GM23338 (cell line): ENCODE results near the gene MBOAT1. TPM values are rescaled to one million over a fixed set of nuclear protein-coding genes. Genes with fewer than 3 reads are reported as not detected.

ENCODE experiments used
- ATAC-seq: fragments of 200-7000 bp; cut with Tn5 transposase; 3 replicates; pipeline ENCODE4 v1.9.1; 2020
- DNase-seq: peaks from one replicate; pipeline ENCODE4 v3.0.0-alpha.2; 2015; ENCODE audit warnings: low spot score
- H2AFZ ChIP-seq: fragments of 200-600 bp; sonication (generic); 2 replicates; pipeline ENCODE4 v1.8.0; 2016; ENCODE audit warnings: antibody characterized with exemption, mild to moderate bottlenecking, moderate library complexity
- H3F3A ChIP-seq: fragments of 200-600 bp; sonication (generic); replicated peaks from 2 replicates; pipeline ENCODE4 v1.8.0; 2017; ENCODE audit warnings: antibody characterized with exemption, mixed run types, low read depth
- H3K27ac ChIP-seq: fragments of 200-600 bp; sonication (generic); 2 replicates; pipeline ENCODE4 v1.6.1; 2016; ENCODE audit warnings: low read depth
- H3K27me3 ChIP-seq: fragments of 200-600 bp; sonication (generic); 2 replicates; pipeline ENCODE4 v1.8.0; 2016; ENCODE audit warnings: mild to moderate bottlenecking, mixed run types, moderate library complexity; ENCODE audit not compliant: insufficient read depth
- H3K36me3 ChIP-seq: fragments of 200-600 bp; sonication (generic); 2 replicates; pipeline ENCODE4 v1.8.0; 2016; ENCODE audit warnings: mild to moderate bottlenecking; ENCODE audit not compliant: insufficient read depth
- H3K4me1 ChIP-seq: fragments of 200-600 bp; sonication (generic); 2 replicates; pipeline ENCODE4 v1.8.0; 2016; ENCODE audit warnings: mild to moderate bottlenecking, moderate library complexity; ENCODE audit not compliant: insufficient read depth
- H3K4me2 ChIP-seq: fragments of 200-600 bp; sonication (generic); 2 replicates; pipeline ENCODE4 v1.7.1; 2017; ENCODE audit warnings: mixed run types
- H3K4me3 ChIP-seq: fragments of 200-600 bp; sonication (generic); 2 replicates; pipeline ENCODE4 v1.6.1; 2016; ENCODE audit warnings: mixed run types
- H3K79me2 ChIP-seq: fragments of 200-600 bp; sonication (generic); replicated peaks from 2 replicates; pipeline ENCODE4 v1.8.0; 2017; ENCODE audit warnings: mild to moderate bottlenecking; ENCODE audit not compliant: insufficient read depth
- H3K9me2 ChIP-seq: fragments of 200-600 bp; sonication (generic); 2 replicates; pipeline ENCODE4 v1.8.0; 2017; ENCODE audit not compliant: insufficient read depth
- H4K20me1 ChIP-seq: fragments of 200-600 bp; sonication (generic); replicated peaks from 2 replicates; pipeline ENCODE4 v1.8.0; 2017; ENCODE audit warnings: mild to moderate bottlenecking; ENCODE audit not compliant: insufficient read depth
- H3K27ac Mint-ChIP-seq: 2 replicates; pipeline ENCODE4 v1.8.0; 2020; ENCODE audit warnings: inconsistent platforms, mild to moderate bottlenecking, moderate library complexity, mixed read lengths
- H3K27me3 Mint-ChIP-seq: 3 replicates; pipeline ENCODE4 v1.8.0; 2022; ENCODE audit warnings: low read depth, mild to moderate bottlenecking, moderate library complexity, mixed read lengths, inconsistent platforms; ENCODE audit not compliant: insufficient read depth, poor library complexity
- H3K36me3 Mint-ChIP-seq: 3 replicates; pipeline ENCODE4 v1.8.0; 2021; ENCODE audit warnings: low read depth, mild to moderate bottlenecking, inconsistent platforms, moderate library complexity, mixed read lengths
- H3K4me1 Mint-ChIP-seq: 3 replicates; pipeline ENCODE4 v1.8.0; 2020; ENCODE audit warnings: mild to moderate bottlenecking, inconsistent platforms, mixed read lengths
- H3K4me3 Mint-ChIP-seq: 3 replicates; pipeline ENCODE4 v1.8.0; 2021; ENCODE audit warnings: moderate library complexity, mild to moderate bottlenecking, inconsistent platforms, mixed read lengths
- H3K9me3 Mint-ChIP-seq: 3 replicates; pipeline ENCODE4 v1.8.0; 2020; ENCODE audit warnings: moderate library complexity, mild to moderate bottlenecking, inconsistent platforms, mixed read lengths
- CREB1 ChIP-seq: fragments of 250-450 bp; sonication (Bioruptor Pico); IDR thresholded peaks from 2 replicates; pipeline ENCODE4 v1.5.0; 2020; ENCODE audit warnings: low read depth, mild to moderate bottlenecking, moderate library complexity
- EZH2 ChIP-seq: fragments of 200-600 bp; sonication (generic); IDR thresholded peaks from one replicate; pipeline ENCODE4 v1.8.0; 2017; ENCODE audit warnings: antibody characterized with exemption, mild to moderate bottlenecking, low read depth; ENCODE audit not compliant: unreplicated experiment
- EZH2phosphoT487 ChIP-seq: fragments of 200-600 bp; sonication (generic); IDR thresholded peaks from one replicate; pipeline ENCODE4 v1.8.1; 2018; ENCODE audit warnings: antibody characterized with exemption; ENCODE audit not compliant: unreplicated experiment
- JUNB ChIP-seq: IDR thresholded peaks from one replicate; pipeline ENCODE4 v1.6.1; 2016; ENCODE audit warnings: antibody characterized with exemption; ENCODE audit not compliant: unreplicated experiment
- NANOG ChIP-seq: IDR thresholded peaks from 2 replicates; pipeline ENCODE4 v1.6.1; 2016; ENCODE audit warnings: antibody characterized with exemption, borderline replicate concordance
- POLR2AphosphoS5 ChIP-seq: IDR thresholded peaks from 2 replicates; pipeline ENCODE4 v1.6.1; 2016; ENCODE audit warnings: antibody characterized with exemption, low read depth
- STAT1 ChIP-seq: IDR thresholded peaks from one replicate; pipeline ENCODE4 v1.6.1; 2016; ENCODE audit warnings: antibody characterized with exemption; ENCODE audit not compliant: unreplicated experiment
- ZNF114 ChIP-seq: fragments of 250-450 bp; sonication (Bioruptor Pico); IDR thresholded peaks from 2 replicates; pipeline ENCODE4 v1.5.0; 2020; ENCODE audit warnings: mild to moderate bottlenecking, moderate library complexity
- ZNF331 ChIP-seq: fragments of 250-450 bp; sonication (Bioruptor Pico); IDR thresholded peaks from 2 replicates; pipeline ENCODE4 v1.5.0; 2020; ENCODE audit warnings: low read depth, mild to moderate bottlenecking, moderate library complexity
- polyA plus RNA-seq: library from polyadenylated mRNA; unstranded; fragments of >200 nt; fragmentation: Nextera tagmentation; extraction: Ambion mirVana; gene quantifications from 2 replicates; pipeline ENCODE4 v1.2.1, GENCODE V29; 2016
- total RNA-seq: library from RNA; depleted of rRNA; stranded (reverse); fragments of >200 nt; shearing (Covaris generic); gene quantifications from 2 replicates; pipeline ENCODE4 v1.2.3, GENCODE V29; 2014
- TF ChIP-seq, protein P1 (sequence below): fragments of 250-450 bp; sonication (Bioruptor Pico); IDR thresholded peaks from 2 replicates; pipeline ENCODE4 v1.5.0; 2020; ENCODE audit warnings: mild to moderate bottlenecking, moderate library complexity
- TF ChIP-seq, protein P2 (sequence below): IDR thresholded peaks from one replicate; pipeline ENCODE4 v1.6.1; 2018; ENCODE audit warnings: antibody characterized with exemption; ENCODE audit not compliant: unreplicated experiment
- TF ChIP-seq, protein P3 (sequence below): IDR thresholded peaks from 2 replicates; pipeline ENCODE4 v1.6.1; 2016; ENCODE audit warnings: antibody characterized with exemption
- TF ChIP-seq, protein P4 (sequence below), 2 experiments: fragments of 200-600 bp in 1 of 2; sonication (generic) in 1 of 2; conservative IDR thresholded peaks; 2 replicates each; pipeline versions ENCODE4 v1.5.1 to v1.6.1; 2016 to 2017; ENCODE audit warnings: antibody characterized with exemption in 2 of 2, low read depth in 2 of 2, mild to moderate bottlenecking in 2 of 2, moderate library complexity in 1 of 2

MBOAT1 gene
- total and polyA plus RNA-seq, 2 experiments from 2014 or later, result 3.8 to 18.6 TPM

DNA sequence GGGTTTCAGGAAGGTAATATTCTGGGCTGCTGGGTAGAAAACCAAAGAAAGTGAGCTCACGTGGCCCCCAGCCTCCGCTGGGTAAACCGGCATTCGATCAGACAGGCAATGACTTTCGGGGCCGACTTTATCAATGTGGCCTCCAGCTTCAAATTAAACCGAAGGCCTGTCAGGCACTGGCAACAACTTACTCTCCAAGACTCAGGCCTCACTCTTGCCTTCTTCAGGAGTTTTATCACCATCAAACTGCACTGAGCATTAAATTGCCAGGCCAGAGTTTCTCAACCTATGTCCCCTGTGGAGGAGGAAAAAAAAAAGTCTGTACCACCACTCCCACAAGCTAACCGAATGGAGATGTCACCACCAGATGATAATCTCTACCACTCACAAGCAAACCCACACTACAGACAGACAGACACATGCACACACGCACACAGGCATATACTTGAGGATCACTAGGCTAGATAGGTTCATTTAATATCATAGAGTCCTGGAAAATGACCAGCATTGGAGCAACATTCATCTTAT lies 1.1 kb upstream of the MBOAT1 start:
- Histone ChIP-seq H3K4me3 (peak overlapping the region; percentile 80), H3K36me3 (no peaks in the 10 kb centered on the region), H3F3A (peaks cover 8% of the 10 kb centered on the region), H3K9me2 (no peaks in the 10 kb centered on the region), H3K4me1 (peaks cover 23% of the 10 kb centered on the region), H3K79me2 (peaks cover 25% of the 10 kb centered on the region), H3K4me2 (peak overlapping the region; percentile 90), H4K20me1 (no peaks in the 10 kb centered on the region), H2AFZ (peak overlapping the region; percentile 75), H3K27ac (no peak overlapping the region), H3K27me3 (peaks cover 5% of the 10 kb centered on the region; the same call in 1 of the 2 replicates)
- no peaks in the 10 kb centered on the region; the same call in 2 of the 3 replicates for H3K36me3 Mint-ChIP-seq
- ATAC-seq, result no peak
- no peaks in the 10 kb centered on the region for H3K9me3 Mint-ChIP-seq
- no peak for TF ChIP-seq EZH2phosphoT487
- TF ChIP-seq JUNB, result no peak
- TF ChIP-seq ZNF331 (CRISPR knock-in tag), result no peak
- TF ChIP-seq CREB1 (CRISPR knock-in tag), result no peak
- TF ChIP-seq, protein P1, sequence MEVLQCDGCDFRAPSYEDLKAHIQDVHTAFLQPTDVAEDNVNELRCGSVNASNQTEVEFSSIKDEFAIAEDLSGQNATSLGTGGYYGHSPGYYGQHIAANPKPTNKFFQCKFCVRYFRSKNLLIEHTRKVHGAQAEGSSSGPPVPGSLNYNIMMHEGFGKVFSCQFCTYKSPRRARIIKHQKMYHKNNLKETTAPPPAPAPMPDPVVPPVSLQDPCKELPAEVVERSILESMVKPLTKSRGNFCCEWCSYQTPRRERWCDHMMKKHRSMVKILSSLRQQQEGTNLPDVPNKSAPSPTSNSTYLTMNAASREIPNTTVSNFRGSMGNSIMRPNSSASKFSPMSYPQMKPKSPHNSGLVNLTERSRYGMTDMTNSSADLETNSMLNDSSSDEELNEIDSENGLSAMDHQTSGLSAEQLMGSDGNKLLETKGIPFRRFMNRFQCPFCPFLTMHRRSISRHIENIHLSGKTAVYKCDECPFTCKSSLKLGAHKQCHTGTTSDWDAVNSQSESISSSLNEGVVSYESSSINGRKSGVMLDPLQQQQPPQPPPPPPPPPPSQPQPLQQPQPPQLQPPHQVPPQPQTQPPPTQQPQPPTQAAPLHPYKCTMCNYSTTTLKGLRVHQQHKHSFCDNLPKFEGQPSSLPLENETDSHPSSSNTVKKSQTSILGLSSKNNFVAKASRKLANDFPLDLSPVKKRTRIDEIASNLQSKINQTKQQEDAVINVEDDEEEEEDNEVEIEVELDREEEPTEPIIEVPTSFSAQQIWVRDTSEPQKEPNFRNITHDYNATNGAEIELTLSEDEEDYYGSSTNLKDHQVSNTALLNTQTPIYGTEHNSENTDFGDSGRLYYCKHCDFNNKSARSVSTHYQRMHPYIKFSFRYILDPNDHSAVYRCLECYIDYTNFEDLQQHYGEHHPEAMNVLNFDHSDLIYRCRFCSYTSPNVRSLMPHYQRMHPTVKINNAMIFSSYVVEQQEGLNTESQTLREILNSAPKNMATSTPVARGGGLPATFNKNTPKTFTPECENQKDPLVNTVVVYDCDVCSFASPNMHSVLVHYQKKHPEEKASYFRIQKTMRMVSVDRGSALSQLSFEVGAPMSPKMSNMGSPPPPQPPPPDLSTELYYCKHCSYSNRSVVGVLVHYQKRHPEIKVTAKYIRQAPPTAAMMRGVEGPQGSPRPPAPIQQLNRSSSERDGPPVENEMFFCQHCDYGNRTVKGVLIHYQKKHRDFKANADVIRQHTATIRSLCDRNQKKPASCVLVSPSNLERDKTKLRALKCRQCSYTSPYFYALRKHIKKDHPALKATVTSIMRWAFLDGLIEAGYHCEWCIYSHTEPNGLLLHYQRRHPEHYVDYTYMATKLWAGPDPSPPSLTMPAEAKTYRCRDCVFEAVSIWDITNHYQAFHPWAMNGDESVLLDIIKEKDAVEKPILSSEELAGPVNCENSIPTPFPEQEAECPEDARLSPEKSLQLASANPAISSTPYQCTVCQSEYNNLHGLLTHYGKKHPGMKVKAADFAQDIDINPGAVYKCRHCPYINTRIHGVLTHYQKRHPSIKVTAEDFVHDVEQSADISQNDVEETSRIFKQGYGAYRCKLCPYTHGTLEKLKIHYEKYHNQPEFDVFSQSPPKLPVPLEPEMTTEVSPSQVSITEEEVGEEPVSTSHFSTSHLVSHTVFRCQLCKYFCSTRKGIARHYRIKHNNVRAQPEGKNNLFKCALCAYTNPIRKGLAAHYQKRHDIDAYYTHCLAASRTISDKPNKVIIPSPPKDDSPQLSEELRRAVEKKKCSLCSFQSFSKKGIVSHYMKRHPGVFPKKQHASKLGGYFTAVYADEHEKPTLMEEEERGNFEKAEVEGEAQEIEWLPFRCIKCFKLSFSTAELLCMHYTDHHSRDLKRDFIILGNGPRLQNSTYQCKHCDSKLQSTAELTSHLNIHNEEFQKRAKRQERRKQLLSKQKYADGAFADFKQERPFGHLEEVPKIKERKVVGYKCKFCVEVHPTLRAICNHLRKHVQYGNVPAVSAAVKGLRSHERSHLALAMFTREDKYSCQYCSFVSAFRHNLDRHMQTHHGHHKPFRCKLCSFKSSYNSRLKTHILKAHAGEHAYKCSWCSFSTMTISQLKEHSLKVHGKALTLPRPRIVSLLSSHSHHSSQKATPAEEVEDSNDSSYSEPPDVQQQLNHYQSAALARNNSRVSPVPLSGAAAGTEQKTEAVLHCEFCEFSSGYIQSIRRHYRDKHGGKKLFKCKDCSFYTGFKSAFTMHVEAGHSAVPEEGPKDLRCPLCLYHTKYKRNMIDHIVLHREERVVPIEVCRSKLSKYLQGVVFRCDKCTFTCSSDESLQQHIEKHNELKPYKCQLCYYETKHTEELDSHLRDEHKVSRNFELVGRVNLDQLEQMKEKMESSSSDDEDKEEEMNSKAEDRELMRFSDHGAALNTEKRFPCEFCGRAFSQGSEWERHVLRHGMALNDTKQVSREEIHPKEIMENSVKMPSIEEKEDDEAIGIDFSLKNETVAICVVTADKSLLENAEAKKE (CRISPR knock-in tag), result no peak
- TF ChIP-seq EZH2, result no peak
- TF ChIP-seq ZNF114 (CRISPR knock-in tag), result no peak
- no peak for TF ChIP-seq STAT1
- TF ChIP-seq, protein P2, sequence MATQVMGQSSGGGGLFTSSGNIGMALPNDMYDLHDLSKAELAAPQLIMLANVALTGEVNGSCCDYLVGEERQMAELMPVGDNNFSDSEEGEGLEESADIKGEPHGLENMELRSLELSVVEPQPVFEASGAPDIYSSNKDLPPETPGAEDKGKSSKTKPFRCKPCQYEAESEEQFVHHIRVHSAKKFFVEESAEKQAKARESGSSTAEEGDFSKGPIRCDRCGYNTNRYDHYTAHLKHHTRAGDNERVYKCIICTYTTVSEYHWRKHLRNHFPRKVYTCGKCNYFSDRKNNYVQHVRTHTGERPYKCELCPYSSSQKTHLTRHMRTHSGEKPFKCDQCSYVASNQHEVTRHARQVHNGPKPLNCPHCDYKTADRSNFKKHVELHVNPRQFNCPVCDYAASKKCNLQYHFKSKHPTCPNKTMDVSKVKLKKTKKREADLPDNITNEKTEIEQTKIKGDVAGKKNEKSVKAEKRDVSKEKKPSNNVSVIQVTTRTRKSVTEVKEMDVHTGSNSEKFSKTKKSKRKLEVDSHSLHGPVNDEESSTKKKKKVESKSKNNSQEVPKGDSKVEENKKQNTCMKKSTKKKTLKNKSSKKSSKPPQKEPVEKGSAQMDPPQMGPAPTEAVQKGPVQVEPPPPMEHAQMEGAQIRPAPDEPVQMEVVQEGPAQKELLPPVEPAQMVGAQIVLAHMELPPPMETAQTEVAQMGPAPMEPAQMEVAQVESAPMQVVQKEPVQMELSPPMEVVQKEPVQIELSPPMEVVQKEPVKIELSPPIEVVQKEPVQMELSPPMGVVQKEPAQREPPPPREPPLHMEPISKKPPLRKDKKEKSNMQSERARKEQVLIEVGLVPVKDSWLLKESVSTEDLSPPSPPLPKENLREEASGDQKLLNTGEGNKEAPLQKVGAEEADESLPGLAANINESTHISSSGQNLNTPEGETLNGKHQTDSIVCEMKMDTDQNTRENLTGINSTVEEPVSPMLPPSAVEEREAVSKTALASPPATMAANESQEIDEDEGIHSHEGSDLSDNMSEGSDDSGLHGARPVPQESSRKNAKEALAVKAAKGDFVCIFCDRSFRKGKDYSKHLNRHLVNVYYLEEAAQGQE, result no peak
- TF ChIP-seq POLR2AphosphoS5, result no peak
- TF ChIP-seq, protein P3, sequence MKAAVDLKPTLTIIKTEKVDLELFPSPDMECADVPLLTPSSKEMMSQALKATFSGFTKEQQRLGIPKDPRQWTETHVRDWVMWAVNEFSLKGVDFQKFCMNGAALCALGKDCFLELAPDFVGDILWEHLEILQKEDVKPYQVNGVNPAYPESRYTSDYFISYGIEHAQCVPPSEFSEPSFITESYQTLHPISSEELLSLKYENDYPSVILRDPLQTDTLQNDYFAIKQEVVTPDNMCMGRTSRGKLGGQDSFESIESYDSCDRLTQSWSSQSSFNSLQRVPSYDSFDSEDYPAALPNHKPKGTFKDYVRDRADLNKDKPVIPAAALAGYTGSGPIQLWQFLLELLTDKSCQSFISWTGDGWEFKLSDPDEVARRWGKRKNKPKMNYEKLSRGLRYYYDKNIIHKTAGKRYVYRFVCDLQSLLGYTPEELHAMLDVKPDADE, result no peak
- TF ChIP-seq, protein P4, sequence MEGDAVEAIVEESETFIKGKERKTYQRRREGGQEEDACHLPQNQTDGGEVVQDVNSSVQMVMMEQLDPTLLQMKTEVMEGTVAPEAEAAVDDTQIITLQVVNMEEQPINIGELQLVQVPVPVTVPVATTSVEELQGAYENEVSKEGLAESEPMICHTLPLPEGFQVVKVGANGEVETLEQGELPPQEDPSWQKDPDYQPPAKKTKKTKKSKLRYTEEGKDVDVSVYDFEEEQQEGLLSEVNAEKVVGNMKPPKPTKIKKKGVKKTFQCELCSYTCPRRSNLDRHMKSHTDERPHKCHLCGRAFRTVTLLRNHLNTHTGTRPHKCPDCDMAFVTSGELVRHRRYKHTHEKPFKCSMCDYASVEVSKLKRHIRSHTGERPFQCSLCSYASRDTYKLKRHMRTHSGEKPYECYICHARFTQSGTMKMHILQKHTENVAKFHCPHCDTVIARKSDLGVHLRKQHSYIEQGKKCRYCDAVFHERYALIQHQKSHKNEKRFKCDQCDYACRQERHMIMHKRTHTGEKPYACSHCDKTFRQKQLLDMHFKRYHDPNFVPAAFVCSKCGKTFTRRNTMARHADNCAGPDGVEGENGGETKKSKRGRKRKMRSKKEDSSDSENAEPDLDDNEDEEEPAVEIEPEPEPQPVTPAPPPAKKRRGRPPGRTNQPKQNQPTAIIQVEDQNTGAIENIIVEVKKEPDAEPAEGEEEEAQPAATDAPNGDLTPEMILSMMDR (conservative IDR thresholded peaks at IDR 0.05; ENCODE audit: low read depth in 2 of 2), result no peak
- TF ChIP-seq NANOG, result no peak
- H3K4me1 Mint-ChIP-seq, result peaks cover 23% of the 10 kb centered on the region
- H3K4me3 Mint-ChIP-seq, result peak overlapping the region; percentile 86
- no peak overlapping the region for H3K27ac Mint-ChIP-seq
- DNase-seq, result peak; percentile 13
- peaks cover 9% of the 10 kb centered on the region for H3K27me3 Mint-ChIP-seq
